HG03342 (cell line): ENCODE data around the gene NTN1.

ENCODE experiments used
- ATAC-seq: cut with Tn5 transposase; IDR thresholded peaks from one replicate; pipeline ENCODE4 v1.9.1; 2021; ENCODE audit warnings: mild to moderate bottlenecking, moderate library complexity; ENCODE audit not compliant: unreplicated experiment

The NTN1 gene

DNA sequence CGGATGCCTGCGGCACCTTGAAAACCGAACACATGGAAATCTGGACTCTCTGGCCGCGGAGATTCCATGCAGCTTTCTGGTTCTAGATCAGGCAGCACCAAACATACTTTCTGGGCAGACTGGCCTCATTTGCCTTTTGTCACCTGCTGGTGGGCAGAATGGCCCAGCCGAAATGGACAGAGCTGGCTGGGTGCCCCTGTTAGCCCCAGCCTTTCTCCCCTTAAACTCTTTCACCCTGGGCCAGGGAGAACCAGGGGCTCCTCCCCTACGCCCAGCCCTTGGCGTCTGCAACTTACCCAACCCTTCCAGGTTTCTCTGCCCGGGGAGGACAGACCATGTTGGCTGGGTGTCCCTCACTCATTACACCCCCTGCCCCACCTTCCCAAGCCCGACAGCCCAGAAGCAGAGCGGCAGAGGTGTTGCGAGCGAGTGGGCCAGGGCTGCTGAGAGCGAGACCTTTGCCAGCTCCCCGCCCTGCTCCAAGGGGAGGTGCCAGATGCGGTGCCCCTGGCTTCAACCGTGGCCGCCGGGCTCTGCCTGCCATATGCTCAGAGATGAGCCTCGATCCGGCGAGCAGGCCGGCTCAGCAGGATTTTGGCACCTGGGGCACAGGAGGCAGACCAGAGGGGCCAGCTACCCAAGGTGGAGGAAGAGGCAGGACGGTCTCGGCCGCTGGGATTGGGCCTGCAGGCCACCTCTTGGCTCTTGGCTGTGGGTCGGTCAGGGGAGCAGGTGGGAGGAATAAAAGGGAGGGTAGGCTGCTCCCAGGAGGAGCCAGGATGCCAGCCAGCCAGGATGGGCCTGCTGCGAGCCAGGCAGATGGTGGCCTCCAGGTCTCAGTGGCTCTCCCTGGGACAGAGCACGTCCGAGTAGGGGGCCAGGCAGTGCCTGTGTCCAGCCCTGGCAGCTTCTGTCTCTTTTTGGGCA is 191.3 kb downstream of the NTN1 start:
- no peak for ATAC-seq

DNA sequence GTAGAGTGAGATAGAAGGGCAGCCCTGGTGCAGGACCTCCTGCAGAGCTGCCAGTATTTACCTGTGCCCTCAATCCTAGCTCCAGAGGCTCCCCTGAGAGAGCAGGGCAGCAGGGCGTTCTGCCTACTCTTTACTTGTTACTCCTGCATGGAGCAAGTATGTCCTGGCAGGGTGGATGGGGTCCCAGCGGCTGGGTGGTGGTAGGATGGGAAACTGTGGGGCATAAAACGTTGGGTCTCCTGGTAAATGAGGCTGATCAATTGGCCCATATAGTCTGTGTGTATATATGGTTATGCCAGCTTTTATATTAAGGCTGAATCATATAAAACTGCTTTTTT is 192.0 kb downstream of the NTN1 start:
- no peak for ATAC-seq

DNA sequence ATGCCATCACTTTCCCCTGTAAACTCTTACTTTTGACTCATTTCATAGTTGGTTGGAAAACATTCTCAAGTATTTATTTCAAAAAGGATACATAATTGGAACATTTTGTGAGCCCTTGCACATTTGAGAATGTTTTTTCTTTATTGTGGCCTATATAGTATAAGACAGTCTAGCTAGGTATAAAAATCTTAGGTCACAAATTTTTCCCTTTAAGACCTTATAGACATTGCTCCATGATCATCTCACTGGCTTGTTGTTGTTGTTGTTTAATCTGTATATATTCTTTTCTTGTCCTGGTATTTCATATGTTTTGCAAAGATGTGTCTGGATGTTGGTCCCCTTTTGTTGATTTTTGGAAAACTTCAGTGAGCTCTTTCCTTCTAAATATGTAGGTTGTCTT is 194.2 kb downstream of the NTN1 start:
- ATAC-seq = no peak

DNA sequence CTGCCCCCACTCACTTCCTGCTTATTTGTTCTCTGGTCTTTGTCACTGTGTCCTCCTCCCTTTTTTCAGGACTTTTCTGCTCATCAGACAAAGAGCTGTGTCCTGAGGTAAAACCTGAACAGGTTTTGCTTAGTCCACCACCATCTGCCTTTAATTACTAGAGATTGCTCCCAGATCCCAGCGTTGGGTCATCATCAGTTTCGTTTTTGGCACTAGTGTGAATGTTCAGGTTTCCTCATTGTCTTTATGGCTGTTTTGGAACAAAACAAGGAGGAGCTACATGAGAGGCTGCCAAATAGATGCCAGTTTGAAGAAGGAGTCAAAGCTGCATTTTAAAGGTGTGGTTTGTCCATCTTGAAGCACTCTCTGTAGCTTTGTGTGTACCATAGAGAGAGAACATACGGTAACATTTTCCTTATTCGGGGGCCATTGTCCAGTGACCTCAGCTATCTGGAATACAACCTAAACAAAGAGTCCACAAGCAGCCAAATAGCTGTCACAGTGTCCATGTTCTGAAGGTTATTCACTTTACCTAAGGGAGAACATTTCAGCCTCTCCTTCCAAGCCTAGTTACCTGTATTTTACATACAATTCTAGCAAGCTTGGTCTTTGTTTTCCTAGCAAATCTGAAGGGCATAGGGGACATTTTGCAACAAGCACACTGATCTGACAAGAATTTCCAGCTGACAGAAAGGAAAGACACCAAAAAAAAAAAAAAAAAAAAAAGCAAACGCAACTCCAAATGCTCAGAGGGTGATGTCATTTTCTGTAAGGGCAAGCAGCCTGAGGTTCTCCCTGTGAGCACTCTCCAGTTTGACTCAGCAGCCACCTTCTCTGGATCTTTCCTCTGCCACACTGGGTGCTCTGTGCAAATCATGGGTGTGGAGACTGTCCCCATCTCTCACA is 196.1 kb downstream of the NTN1 start:
- ATAC-seq = no peak

DNA sequence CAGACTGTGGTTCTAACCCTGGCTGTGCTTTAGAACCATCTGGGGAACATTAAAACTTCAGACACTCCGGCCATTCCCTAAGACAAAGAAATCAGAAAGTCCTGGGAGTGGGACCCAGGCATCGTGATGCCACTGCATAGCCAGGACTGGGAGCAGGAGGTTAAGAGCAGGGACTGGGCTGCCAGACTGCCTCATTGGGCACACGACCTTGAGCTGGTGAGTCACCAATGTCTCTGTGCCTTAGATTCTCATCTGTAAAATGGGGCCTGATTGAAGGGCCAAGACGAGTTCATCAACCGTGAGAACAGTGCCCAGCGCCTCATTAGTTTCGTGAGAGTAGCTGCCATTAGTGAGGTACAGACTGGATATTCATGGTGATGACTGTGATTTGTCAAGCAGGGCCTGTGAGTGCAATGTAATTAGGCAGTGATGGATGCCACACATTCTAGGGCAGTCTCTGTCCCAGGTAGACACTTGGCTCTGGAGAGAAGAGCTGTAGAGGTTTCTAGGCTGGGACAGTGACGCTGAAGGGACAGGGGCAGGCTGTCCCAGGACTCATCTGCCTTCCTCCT is 196.8 kb downstream of the NTN1 start:
- ATAC-seq = no peak

DNA sequence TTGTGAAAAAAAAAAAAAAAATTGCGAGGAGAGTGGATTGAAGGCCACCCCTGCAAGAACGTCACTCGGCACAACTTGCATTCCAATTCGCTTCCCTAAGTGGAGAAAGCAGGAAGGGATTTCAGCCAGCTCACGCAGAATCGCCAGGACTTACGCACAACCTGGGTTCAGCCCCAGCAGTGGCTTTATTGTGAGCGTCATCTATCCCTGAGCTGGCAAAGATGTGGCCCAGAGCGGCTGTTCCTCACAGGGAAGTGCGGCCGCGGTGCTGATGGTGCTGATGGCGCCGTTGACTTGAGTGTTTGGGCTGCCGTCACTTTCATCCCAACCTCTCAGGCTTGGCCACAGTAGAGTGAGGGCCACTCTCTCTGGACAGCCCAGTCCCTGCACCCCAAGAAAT is 197.6 kb downstream of the NTN1 start:
- no peak for ATAC-seq

DNA sequence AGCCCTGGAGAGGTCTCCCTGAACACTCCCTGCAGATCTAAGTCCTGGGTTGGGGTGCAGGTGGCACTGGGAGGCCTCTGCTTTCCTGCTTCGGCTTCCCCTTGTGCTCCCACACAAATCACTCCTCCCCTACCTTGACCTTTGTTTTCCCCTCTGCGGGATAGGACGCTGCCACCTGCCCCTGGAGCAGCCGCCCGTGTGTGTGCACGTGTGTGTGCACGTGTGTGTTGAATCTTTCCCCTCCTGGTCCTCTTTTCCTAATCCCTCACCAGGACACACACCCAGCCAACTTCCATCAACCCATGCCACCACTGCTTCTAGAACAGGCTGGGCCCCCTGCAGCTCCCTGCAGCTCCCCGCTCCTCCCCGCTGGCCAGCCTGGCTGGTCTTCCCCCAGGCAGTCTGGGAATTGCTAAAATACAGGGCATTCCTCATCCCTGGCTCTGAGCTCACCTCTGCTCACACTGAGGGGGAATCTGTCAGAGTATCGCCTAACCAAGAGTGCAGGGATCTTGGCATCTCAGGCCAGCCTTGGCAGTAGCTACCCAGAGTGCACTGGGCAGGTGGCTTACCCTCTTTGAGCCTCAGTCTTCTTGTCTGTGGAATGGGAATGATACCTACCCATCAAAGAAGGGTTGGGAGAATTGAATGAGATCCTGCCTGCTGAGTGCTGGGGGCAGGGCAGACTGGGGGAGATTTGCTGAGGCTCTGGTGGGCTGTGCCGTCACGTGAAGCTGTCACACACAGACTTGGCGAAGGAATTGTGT is 198.5 kb downstream of the NTN1 start:
- ATAC-seq = no peak

DNA sequence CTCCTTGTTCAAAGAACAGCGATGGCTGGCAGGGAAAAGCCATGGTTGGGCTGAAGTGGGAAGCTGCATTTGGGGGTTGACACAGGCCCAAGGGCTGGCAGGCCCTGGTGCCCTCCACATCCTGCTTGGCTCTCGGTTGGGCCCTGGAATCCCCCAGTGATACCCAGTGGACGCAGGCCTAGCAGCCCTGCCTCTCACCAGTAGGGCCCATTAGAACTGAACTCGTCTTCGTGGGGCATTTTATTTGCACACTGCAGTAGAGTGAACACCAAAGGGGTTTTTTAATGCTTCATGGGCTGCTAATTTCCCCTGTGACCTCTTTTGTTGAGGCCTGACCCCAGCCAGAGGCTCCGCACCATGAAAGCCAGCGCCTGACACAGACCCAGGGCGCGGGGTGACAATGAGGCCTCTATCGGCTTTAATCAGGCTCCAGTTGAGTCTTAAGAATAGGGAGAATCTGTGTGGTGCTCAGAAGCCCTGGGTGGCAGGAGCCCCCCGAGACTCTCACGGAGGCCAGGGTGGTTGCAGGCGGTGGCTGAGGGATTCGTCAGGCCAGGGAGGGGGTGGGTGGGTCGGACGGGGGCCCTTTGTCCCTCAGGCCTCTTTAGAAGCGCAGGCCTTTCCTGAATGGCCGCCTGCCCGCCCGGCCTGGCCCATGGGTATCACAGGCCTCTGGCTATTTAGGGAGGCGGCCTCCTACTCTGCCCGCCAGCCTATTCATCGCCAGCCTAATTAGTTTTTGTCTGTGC is 199.3 kb downstream of the NTN1 start:
- no peak for ATAC-seq

DNA sequence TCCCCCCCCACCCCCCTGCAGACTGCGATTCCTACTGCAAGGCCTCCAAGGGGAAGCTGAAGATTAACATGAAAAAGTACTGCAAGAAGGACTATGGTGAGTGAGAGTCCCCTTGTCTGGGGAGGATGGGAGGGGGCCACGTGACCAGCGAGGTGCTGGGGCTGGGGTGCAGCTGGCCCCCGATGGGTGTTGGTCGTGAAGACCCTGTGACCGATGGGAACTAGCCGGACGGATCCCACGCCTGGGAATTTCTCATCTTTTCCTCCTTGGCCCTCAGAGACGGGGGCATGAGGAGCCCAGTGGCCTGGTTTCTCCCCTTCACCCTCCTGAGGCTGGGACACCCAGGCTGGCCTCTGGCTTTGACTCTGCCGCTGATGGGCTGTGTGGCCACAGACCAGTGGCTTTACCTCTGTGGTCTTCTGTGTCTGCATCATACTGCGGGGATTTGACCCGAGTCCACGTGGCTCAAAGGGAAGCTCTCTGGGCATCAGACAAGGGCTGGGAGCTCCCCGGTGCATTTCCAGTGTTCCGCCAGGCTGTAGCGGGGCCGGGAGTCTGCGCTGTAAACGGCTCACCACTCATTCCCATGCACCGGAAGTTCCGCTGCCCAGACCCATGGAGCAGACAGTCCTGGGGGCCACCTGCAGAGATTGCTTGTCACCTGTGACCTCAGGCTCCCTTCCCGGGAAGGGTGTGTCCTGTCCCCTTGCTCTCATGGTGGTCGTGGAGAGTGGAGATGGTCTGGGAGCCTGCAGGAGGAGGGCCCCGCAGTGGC is 200.0 kb downstream of the NTN1 start:
- no peak for ATAC-seq

DNA sequence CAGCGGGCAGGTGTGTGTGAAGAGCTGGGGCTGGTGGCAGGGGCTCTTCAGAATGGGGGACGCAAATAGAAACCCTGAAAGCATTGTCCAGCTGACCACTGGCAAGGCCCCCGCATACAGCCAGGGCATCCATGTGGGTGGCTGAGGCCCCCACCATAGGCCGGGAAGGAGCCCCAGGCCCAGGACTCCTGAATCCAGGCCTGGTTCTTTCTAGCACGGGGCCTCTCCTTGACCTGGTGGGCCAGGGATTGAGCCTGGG is 200.5 kb downstream of the NTN1 start:
- ATAC-seq = no peak

DNA sequence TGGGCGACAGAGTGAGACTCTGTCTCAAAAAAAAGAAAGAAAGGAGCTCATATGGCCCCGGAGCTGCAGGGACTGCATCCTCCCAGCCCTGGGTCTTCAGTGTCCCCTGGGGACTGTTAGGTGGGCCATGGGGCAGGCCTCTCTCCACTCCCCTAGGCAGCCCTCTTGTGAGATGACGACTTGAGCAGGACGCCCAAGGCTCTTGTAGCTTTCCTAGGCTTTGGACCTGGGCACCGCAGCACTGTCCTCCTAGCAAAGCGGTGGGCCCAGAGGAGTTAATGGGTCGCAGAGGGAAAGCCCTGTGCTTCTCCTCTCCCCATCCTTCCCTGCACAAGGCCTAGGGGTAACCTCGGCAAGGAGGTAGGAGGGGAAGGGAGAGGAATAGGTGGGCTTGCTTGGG is 202.2 kb downstream of the NTN1 start:
- ATAC-seq = no peak

DNA sequence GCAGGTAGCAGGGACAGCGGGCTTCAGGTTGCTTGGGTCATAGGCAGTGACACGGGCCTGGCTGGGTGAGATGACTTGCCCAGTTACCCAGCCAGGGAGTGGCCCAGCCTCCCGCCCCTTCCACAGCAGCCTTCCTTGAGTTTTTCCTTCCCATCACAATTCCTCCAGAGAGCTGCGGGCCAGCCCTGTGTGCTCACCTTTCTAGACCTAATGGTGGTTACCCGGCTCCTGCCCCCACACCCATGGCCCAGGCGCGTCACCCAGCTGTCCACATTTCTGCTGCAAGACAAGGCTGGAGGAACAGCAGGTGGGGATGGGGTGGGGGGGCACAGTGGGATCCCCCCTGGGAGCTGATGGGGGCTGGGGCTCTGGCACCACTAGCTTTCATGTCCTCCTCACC is 203.2 kb downstream of the NTN1 start:
- no peak for ATAC-seq

DNA sequence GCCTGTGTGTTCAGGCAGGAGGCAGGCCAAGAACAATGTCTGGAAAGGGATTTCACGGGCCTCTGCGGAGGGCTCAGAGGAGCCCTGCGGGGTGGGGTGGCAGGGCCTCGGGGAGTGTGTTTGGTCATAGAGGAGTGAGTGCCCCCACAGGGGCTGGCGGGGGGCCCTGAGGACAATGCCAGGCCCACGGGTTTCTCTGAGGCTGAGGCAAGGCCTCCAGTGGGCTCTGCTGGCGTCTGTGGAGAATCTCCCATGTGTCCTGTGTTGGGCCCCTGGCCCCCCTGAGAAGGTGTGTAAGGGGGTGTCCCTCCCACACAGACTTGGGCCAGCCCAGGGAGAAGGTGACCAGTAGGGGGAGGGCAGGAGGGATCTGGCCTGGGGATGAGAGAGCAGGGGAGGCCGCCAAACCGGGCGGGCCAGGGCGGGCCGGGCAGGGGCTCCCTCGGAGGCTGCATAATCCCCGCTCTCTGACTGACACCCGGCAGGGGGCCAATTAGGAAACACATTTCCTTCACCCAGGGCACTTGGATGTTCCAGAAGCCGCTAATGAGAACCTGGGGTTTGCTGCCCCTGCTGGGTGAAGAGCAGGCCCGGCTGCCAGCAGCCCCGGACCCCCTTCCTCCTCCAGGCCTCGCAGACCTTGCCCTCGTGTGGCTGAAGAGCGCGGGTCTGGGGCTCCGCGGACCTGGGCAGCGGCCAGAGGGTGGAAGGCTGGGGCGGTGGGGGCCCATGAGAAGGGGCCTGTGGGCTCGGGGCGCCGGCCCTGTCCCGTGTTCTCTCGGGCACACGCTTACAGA is 204.2 kb downstream of the NTN1 start:
- ATAC-seq = no peak

DNA sequence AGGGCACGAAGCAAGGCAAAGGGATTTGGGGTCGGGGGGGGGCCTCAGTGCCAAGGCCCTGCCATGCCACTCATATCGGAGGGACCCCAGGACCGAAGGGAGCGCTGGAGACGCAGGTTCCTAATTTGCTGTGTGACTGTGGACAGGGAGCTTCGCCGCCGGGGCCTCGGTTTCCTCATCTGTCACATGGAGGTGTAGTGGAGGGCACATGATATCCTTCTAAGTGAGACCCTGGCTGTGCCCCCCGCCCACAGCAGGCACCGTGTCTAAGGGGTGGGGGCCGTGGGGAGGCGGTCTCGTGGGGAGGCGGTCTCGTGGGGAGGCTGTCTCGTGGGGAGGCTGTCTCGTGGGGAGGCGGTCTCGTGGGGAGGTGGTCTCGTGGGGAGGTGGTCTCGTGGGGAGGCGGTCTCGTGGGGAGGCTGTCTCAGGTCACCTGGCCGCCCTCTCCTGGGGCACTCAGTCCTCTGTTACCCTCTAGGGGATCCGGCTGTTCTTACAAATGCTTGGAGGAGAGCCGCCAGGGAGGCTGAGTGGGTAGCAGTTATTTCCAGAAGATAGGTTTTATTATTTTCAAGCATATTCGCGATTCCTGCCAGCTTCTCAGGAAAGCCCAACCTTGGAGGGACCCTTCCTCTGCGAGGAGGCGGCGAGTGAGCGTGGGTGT is 205.0 kb downstream of the NTN1 start:
- ATAC-seq = no peak

DNA sequence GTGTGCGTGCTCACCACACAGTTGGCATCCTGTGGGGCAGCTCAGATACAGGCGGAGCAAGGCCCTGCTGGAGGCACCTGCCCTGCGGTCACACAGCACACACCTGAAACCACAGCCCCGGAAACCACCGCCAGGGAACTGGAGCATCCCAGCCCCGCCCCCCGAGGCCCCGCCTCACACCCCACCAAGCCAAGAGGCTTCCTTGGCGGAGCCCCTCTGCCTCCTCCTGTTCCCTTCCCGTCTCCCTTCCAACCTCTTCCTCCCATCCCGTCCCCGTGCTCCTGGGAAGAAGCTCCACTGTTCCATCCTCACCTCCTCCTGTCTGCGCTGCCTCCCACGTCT is 205.5 kb downstream of the NTN1 start:
- ATAC-seq = no peak

DNA sequence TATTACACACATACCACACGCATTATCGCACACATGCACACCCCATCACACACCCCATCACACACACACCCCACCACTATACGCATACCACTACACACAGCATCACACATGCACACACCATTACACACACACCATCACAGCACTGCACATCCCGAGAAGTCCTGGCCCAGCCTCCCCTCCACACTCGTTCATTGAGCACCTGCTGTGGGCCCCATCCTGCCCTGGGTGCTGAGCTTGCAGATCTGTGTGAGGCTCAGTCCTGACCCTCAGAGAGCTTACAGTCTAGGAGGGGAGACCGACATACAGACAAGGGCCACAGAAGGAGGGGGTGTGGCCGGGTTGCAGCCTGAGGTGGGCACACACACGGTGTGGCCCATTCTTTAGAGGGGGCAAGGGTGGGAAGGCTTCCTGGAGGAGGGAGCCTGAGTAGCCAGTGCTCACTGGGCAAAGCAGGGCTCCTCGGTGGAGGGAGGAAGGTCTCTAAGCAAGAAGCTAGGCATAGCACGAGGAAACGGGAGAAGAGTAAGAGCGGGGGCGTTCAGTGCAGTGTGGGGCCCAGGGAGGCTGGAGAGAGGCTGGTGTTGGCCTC is 206.6 kb downstream of the NTN1 start:
- ATAC-seq = no peak

DNA sequence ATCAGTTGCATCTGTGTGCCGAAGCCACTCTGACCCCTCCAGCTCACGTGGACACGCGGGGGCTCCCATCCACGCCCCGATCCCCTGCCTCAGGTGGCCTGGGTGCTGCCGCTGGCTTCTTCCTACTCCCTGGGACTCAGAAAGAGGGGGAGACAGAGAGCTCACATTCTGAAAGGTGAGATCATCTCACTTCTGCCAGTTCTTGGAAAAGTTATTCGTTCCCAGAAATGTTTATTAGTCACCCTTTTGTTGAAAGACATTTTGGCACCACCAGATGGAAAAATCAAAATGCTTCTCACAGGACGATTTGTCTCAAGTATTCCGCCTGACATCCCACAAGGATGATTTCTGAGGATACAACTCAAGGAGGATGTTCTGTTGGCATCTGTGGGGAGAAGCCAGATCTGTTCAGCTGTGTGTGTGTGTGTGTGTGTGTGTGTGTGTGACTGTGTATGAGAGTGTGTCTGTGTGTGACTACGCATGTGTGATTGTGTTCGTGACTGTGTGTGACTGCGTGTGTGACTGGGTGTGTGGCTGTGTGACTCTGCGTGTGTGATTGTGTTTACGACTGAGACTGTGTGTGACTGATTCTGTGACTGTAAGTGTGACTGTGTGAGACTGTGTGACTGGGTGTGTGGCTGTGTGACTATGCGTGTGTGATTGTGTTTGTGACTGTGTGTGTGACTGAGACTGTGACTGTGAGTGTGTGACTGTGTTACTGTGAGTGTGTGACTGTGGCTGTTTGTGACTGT is 207.3 kb downstream of the NTN1 start:
- ATAC-seq = no peak
